ENCODE data around the gene CRTAC1. TPM values are rescaled to one million over a fixed set of nuclear protein-coding genes. Genes with fewer than 3 reads are reported as not detected.

The CRTAC1 gene
- polyA plus RNA-seq, 3 donors: not detected

DNA sequence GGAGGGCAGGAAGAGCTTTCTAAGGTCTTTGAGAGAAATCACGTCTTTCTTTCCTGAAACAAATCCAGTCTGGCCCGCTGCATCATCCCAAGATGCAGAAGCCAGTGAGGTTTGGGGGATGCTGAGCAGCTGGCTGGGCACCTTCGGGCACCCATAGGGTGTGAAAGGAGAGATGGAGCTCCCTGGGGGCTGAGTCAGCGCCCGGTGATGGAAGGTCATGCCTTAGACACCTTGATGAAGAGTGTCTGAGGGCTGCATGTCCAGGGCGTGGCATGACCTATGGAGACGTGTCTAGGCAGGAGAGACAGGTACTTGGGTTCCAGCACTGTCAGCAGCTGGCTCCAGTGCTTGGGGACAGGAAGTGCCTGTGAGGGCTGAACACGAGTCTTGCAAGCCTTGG, 92.5 kb downstream of the CRTAC1 start:
- 82% methylated on average over 6 of the region's 8 CpGs for WGBS (ENCODE audit: insufficient coverage)

DNA sequence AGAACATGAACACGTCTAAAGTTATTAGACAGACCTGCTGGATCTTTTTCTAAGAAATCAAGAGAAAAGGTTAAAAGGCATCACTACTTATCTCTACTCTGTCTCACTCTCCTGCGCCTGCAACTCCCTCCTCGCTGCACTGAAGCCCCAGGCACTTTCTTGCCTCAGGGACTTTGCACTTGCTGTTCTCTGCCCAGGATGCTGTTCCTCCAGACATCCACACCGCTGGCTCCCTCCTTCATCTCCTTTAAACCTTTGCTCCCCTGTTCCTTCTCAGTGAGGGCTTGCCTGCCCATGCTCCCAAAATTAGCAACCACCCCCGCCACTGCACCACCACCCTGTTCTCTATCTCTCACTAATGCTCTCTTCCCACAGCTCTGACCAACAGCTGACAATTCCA, 93.4 kb downstream of the CRTAC1 start:
- H3K36me3 ChIP-seq (replicated peaks in 1 of 2; ENCODE audit: control insufficient read depth in 1 of 2, insufficient read depth in 2 of 2, low read length in 2 of 2): no peaks in the 10 kb centered on the region
- no peak overlapping the region for H3K4me3 ChIP-seq (replicated peaks in 1 of 3; ENCODE audit: low read depth in 2 of 3, low read length in 3 of 3)
- no peak for TF ChIP-seq CTCF (IDR thresholded peaks at IDR 0.05)
- no peak for DNase-seq
- H3K4me2 ChIP-seq (replicated peaks; ENCODE audit: extremely low read depth, low read length, poor library complexity, severe bottlenecking): no peak overlapping the region
- Mint-ChIP-seq H3K9me3 (peaks cover 0 to 3% (median 0%) of the 10 kb centered on the region in 7 donors), H3K4me1 (no peaks in the 10 kb centered on the region), H3K4me3 (no peak overlapping the region), H3K27me3 (ENCODE audit: low read depth in 3 of 3) (peaks cover 8 to 19% (median 10%) of the 10 kb centered on the region in 3 donors), H3K36me3 (no peaks in the 10 kb centered on the region), H3K27ac (no peak overlapping the region)
- H4K20me1 ChIP-seq (ENCODE audit: insufficient read depth, low read length): no peaks in the 10 kb centered on the region
- no peaks in the 10 kb centered on the region for H3K9me3 ChIP-seq (replicated peaks in 1 of 2; ENCODE audit: control insufficient read depth in 1 of 2, insufficient read depth in 1 of 2, low read length in 2 of 2)
- no peaks in the 10 kb centered on the region for H3K4me1 ChIP-seq (ENCODE audit: control insufficient read depth in 1 of 2, insufficient read depth in 2 of 2, low read length in 2 of 2)
- H2AFZ ChIP-seq (ENCODE audit: insufficient read depth, low read depth, low read length, poor library complexity, severe bottlenecking): no peak overlapping the region
- no peak overlapping the region for H3K9ac ChIP-seq (ENCODE audit: insufficient read depth, low read length, poor library complexity, severe bottlenecking)
- no peak overlapping the region for H3K27ac ChIP-seq (ENCODE audit: low read depth in 1 of 2, low read length in 2 of 2)
- no peaks in the 10 kb centered on the region for H3K79me2 ChIP-seq (ENCODE audit: insufficient read depth, low read length)
- 98% methylated on average over 4 of the region's 5 CpGs for WGBS (ENCODE audit: insufficient coverage)
- intact Hi-C loops (cut with micrococcal nuclease): no loop called here
- no peaks in the 10 kb centered on the region for H3K27me3 ChIP-seq (ENCODE audit: control insufficient read depth in 2 of 2, insufficient read depth in 2 of 2, low read length in 2 of 2)

More for the DNA sequence above, 92.5 kb downstream of the CRTAC1 start:
- Histone ChIP-seq H3K27me3 (ENCODE audit: control insufficient read depth in 2 of 2, insufficient read depth in 2 of 2, low read length in 2 of 2) (no peaks in the 10 kb centered on the region), H3K9ac (ENCODE audit: insufficient read depth, low read length, poor library complexity, severe bottlenecking) (no peak overlapping the region), H3K9me3 (replicated peaks in 1 of 2; ENCODE audit: control insufficient read depth in 1 of 2, insufficient read depth in 1 of 2, low read length in 2 of 2) (no peaks in the 10 kb centered on the region), H4K20me1 (ENCODE audit: insufficient read depth, low read length) (no peaks in the 10 kb centered on the region), H2AFZ (ENCODE audit: insufficient read depth, low read depth, low read length, poor library complexity, severe bottlenecking) (no peak overlapping the region), H3K4me2 (replicated peaks; ENCODE audit: extremely low read depth, low read length, poor library complexity, severe bottlenecking) (no peak overlapping the region), H3K4me3 (replicated peaks in 1 of 3; ENCODE audit: low read depth in 2 of 3, low read length in 3 of 3) (no peak overlapping the region), H3K79me2 (ENCODE audit: insufficient read depth, low read length) (no peaks in the 10 kb centered on the region), H3K4me1 (ENCODE audit: control insufficient read depth in 1 of 2, insufficient read depth in 2 of 2, low read length in 2 of 2) (no peaks in the 10 kb centered on the region), H3K36me3 (replicated peaks in 1 of 2; ENCODE audit: control insufficient read depth in 1 of 2, insufficient read depth in 2 of 2, low read length in 2 of 2) (no peaks in the 10 kb centered on the region), H3K27ac (ENCODE audit: low read depth in 1 of 2, low read length in 2 of 2) (no peak overlapping the region)
- no peak overlapping the region for H3K27ac Mint-ChIP-seq
- no peaks in the 10 kb centered on the region for H3K36me3 Mint-ChIP-seq
- H3K4me1 Mint-ChIP-seq: no peaks in the 10 kb centered on the region
- no peak overlapping the region for H3K4me3 Mint-ChIP-seq
- no peak for DNase-seq
- H3K27me3 Mint-ChIP-seq (ENCODE audit: low read depth in 3 of 3): peaks cover 7 to 15% (median 9%) of the 10 kb centered on the region in 3 donors
- intact Hi-C loops (cut with micrococcal nuclease): no loop called here
- no peak for TF ChIP-seq CTCF (IDR thresholded peaks at IDR 0.05)
- peaks cover 0 to 3% (median 2%) of the 10 kb centered on the region in 7 donors for H3K9me3 Mint-ChIP-seq
